Measurements from ENCODE around the gene INKA2. TPM values are rescaled to one million over a fixed set of nuclear protein-coding genes. Genes with fewer than 3 reads are reported as not detected.

INKA2 gene
- total RNA-seq (2021) (0.62 and 0.74 TPM in 2 replicates), Bru-seq, nascent RNA (percentile 26 among the genes with signal in this experiment), BruChase-seq, experiment 1, labeled RNA remaining after a 2-hour chase (percentile 47 among the genes with signal in this experiment), BruChase-seq, experiment 2, labeled RNA remaining after a 6-hour chase (percentile 27 among the genes with signal in this experiment)
- long read RNA-seq, partial matches to known transcripts, result 0 of 9 reads
- long read RNA-seq, other reads (novel, unspliced or antisense), result 9 of 9 reads

GRCh38 chr1:111739194-111739924, at the start of gene INKA2:
INKA2 (minus strand) TSS chr1:111739395; CDS start chr1:111739242, 153 bp downstream.
- peak within 1 kb of the TSS; percentile 59 for H3K4me3 ChIP-seq (ENCODE audit: low read depth, low read length, poor library complexity, severe bottlenecking)
- intact Hi-C loops (cut with micrococcal nuclease; ENCODE audit: unreplicated experiment), result no loop called here
- H3K27ac ChIP-seq (ENCODE audit: low read depth, low read length, poor library complexity, severe bottlenecking), result peak within 1 kb of the TSS; percentile 70
- H3K36me3 ChIP-seq (ENCODE audit: insufficient read depth, low read length, poor library complexity, severe bottlenecking), result no peaks in the 10 kb centered on the region
- TF ChIP-seq CTCF (conservative IDR thresholded peaks at IDR 0.05; ENCODE audit: low read depth, low read length), result no peak
- TF ChIP-seq EZH2 (IDR thresholded peaks at IDR 0.05; ENCODE audit: borderline replicate concordance, low read depth, low read length, poor library complexity, severe bottlenecking), result no peak
- ChIA-PET CTCF (interaction anchor here (0.8 to 1.4 kb wide), 4 partner anchors 8 to 25 kb away, joined by 3 to 6 read pairs (median 4); no protein-coding TSS in a partner anchor), POLR2A (ENCODE audit: low non-redundant PET) (interaction anchor here (0.6 to 0.7 kb wide), 4 partner anchors 26 to 127 kb away, joined by 3 to 4 read pairs (median 3); no protein-coding TSS in a partner anchor)
- no peaks in the 10 kb centered on the region for H3K9me3 ChIP-seq (ENCODE audit: low read depth, low read length, poor library complexity, severe bottlenecking)
- H3K4me1 ChIP-seq (ENCODE audit: insufficient read depth, low read length, poor library complexity, severe bottlenecking), result peaks cover 37% of the 10 kb centered on the region
- H3K27me3 ChIP-seq (replicated peaks; ENCODE audit: insufficient read depth, low read depth, low read length, poor library complexity), result peaks cover 14% of the 10 kb centered on the region
- no TSS peak for BruUV-seq (replicated peaks)
- DNase-seq (ENCODE audit: low spot score), result peak; percentile 89

GRCh38 chr1:111786669-111787207, 47.5 kb upstream of the INKA2 start:
- intact Hi-C loops (cut with micrococcal nuclease; ENCODE audit: unreplicated experiment), result no loop called here
- Histone ChIP-seq H3K27me3 (replicated peaks; ENCODE audit: insufficient read depth, low read depth, low read length, poor library complexity) (peaks cover 56% of the 10 kb centered on the region), H3K4me1 (ENCODE audit: insufficient read depth, low read length, poor library complexity, severe bottlenecking) (no peaks in the 10 kb centered on the region), H3K27ac (ENCODE audit: low read depth, low read length, poor library complexity, severe bottlenecking) (no peak overlapping the region), H3K36me3 (ENCODE audit: insufficient read depth, low read length, poor library complexity, severe bottlenecking) (no peaks in the 10 kb centered on the region), H3K4me3 (ENCODE audit: low read depth, low read length, poor library complexity, severe bottlenecking) (no peak overlapping the region), H3K9me3 (ENCODE audit: low read depth, low read length, poor library complexity, severe bottlenecking) (no peaks in the 10 kb centered on the region)
- ChIA-PET POLR2A (ENCODE audit: low non-redundant PET) (no interaction called here), CTCF (no interaction called here)
- TF ChIP-seq EZH2 (IDR thresholded peaks at IDR 0.05; ENCODE audit: borderline replicate concordance, low read depth, low read length, poor library complexity, severe bottlenecking) (no peak), CTCF (conservative IDR thresholded peaks at IDR 0.05; ENCODE audit: low read depth, low read length) (no peak)
- no TSS peak for BruUV-seq (replicated peaks)
- no peak for DNase-seq (ENCODE audit: low spot score)

- Histone ChIP-seq H3K27ac (ENCODE audit: low read depth, low read length, poor library complexity, severe bottlenecking) (no peak overlapping the region), H3K4me3 (ENCODE audit: low read depth, low read length, poor library complexity, severe bottlenecking) (no peak overlapping the region), H3K36me3 (ENCODE audit: insufficient read depth, low read length, poor library complexity, severe bottlenecking) (no peaks in the 10 kb centered on the region), H3K9me3 (ENCODE audit: low read depth, low read length, poor library complexity, severe bottlenecking) (no peaks in the 10 kb centered on the region), H3K4me1 (ENCODE audit: insufficient read depth, low read length, poor library complexity, severe bottlenecking) (no peaks in the 10 kb centered on the region), H3K27me3 (replicated peaks; ENCODE audit: insufficient read depth, low read depth, low read length, poor library complexity) (peaks cover 33% of the 10 kb centered on the region)
- no TSS peak for BruUV-seq (replicated peaks)
- ChIA-PET CTCF (no interaction called here), POLR2A (ENCODE audit: low non-redundant PET) (no interaction called here)
- intact Hi-C loops (cut with micrococcal nuclease; ENCODE audit: unreplicated experiment), result no loop called here
- no peak for DNase-seq (ENCODE audit: low spot score)
- TF ChIP-seq CTCF (conservative IDR thresholded peaks at IDR 0.05; ENCODE audit: low read depth, low read length) (0 out of 2 replicates have a peak, but pooled peaks have one; percentile 7), EZH2 (IDR thresholded peaks at IDR 0.05; ENCODE audit: borderline replicate concordance, low read depth, low read length, poor library complexity, severe bottlenecking) (no peak)
Observed at GRCh38 chr1:111784273-111784901, 45.2 kb upstream of the INKA2 start.

All from A673 (cell line).